Fibroblast of gingiva (primary cell): Measurements from ENCODE around the gene SH2D1A.
A peak's percentile ranks its signal among the peaks of the same experiment; 100 is the strongest.
"Not testable (repeated sequence)": the region's sequence is repeated elsewhere in the genome, so short reads cannot be mapped to it uniquely, and the experiment has no call there.

ENCODE experiments used
- DNase-seq: peaks from one replicate; pipeline ENCODE4 v3.0.0-alpha.2; 2011; ENCODE audit warnings: low read depth

SH2D1A gene

GRCh38 chrX:124354648-124355047 is 8.3 kb downstream of the SH2D1A start:
- DNase-seq = no peak

- DNase-seq = no peak
These were observed 12.5 kb downstream of the SH2D1A start for GRCh38 chrX:124358800-124359383.

GRCh38 chrX:124362072-124362471 is 15.7 kb downstream of the SH2D1A start:
- no peak for DNase-seq

- DNase-seq = no peak
These were observed 16.4 kb downstream of the SH2D1A start for GRCh38 chrX:124362761-124363160.

- DNase-seq = no peak
These were observed 23.4 kb downstream of the SH2D1A start for GRCh38 chrX:124369722-124370121.

GRCh38 chrX:124373348-124373747 is 27.0 kb downstream of the SH2D1A start:
- no peak for DNase-seq

- no peak for DNase-seq
These were observed 32.3 kb downstream of the SH2D1A start for GRCh38 chrX:124378643-124379042.

- no peak for DNase-seq
These were observed 37.0 kb downstream of the SH2D1A start for GRCh38 chrX:124383354-124383753.

- DNase-seq = no peak
These were observed 40.0 kb downstream of the SH2D1A start for GRCh38 chrX:124386401-124386800.

GRCh38 chrX:124388562-124388961 is 42.2 kb downstream of the SH2D1A start:
- peak; percentile 9 for DNase-seq

GRCh38 chrX:124392794-124393193 is 46.4 kb downstream of the SH2D1A start:
- DNase-seq = no peak

GRCh38 chrX:124393238-124393637 is 46.9 kb downstream of the SH2D1A start:
- no peak for DNase-seq

- DNase-seq = no peak
These were observed 47.3 kb downstream of the SH2D1A start for GRCh38 chrX:124393659-124394058.

- DNase-seq = no peak
These were observed 49.0 kb downstream of the SH2D1A start for GRCh38 chrX:124395145-124395880.

- DNase-seq = no peak
These were observed 55.3 kb downstream of the SH2D1A start for GRCh38 chrX:124401696-124402095.

- no peak for DNase-seq
These were observed 59.5 kb downstream of the SH2D1A start for GRCh38 chrX:124405868-124406267.

GRCh38 chrX:124406294-124407014 is 60.1 kb downstream of the SH2D1A start:
- DNase-seq = peak; percentile 63

- DNase-seq = no peak
These were observed 60.9 kb downstream of the SH2D1A start for GRCh38 chrX:124407226-124407625.

- DNase-seq = not testable (repeated sequence)
These were observed 62.0 kb downstream of the SH2D1A start for GRCh38 chrX:124408380-124408779.

- no peak for DNase-seq
These were observed 66.9 kb downstream of the SH2D1A start for GRCh38 chrX:124413244-124413643.

- DNase-seq = no peak
These were observed 67.9 kb downstream of the SH2D1A start for GRCh38 chrX:124414281-124414680.

- DNase-seq = no peak
These were observed 68.9 kb downstream of the SH2D1A start for GRCh38 chrX:124415115-124415800.
